Activated naive CD4-positive, alpha-beta T cell treated with anti-CD3 and anti-CD28 coated beads, Interleukin-2, amount 10 ng/mL, durations not matched to agents 7 days and 5 days (primary cell): ENCODE data around the gene ADH1A.

Experiments used
- CTCF ChIA-PET: fragments of 350-600 bp; sonication (Branson Sonifier 250); formaldehyde crosslinking; loops from one replicate; lab custom pipeline; 2021; ENCODE audit warnings: antibody characterized with exemption; lab: Charles Lee
- DNase-seq: peaks from one replicate; pipeline ENCODE4 v3.0.0-alpha.2; 2020
- H3K27ac Mint-ChIP-seq: one replicate; pipeline ENCODE4 v1.8.0; 2021; ENCODE audit warnings: mild to moderate bottlenecking, moderate library complexity, mixed read lengths
- H3K27me3 Mint-ChIP-seq: one replicate; pipeline ENCODE4 v1.8.0; 2021; ENCODE audit warnings: mild to moderate bottlenecking, mixed read lengths
- H3K36me3 Mint-ChIP-seq: one replicate; pipeline ENCODE4 v1.8.0; 2021; ENCODE audit warnings: mixed read lengths
- H3K4me1 Mint-ChIP-seq: one replicate; pipeline ENCODE4 v1.8.0; 2021; ENCODE audit warnings: mixed read lengths
- H3K4me3 Mint-ChIP-seq: one replicate; pipeline ENCODE4 v1.8.0; 2021; ENCODE audit warnings: mild to moderate bottlenecking, moderate library complexity, mixed read lengths
- H3K9me3 Mint-ChIP-seq: one replicate; pipeline ENCODE4 v1.8.0; 2021; ENCODE audit warnings: mixed read lengths

The ADH1A gene

DNA sequence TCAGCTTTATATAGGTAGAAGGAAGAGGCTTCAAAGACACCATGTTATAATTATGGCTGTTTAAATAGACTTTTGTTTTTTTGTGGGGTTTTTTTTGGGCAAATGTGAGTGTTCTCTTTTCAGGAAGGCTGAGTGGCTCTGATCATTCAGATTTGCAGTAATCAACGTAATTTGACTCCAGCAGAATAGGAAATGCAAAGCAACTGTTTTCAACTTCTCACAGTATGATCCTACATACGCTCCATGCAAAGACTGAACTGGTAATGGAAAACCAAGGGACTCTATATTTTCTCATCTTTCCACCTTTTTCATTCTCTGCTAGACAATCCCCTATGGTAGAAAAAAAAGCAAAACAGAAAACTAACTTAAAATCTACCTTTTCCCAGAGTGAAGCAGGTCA lies 19.6 kb upstream of the ADH1A start:
- CTCF ChIA-PET, result no interaction called here
- no peaks in the 10 kb centered on the region for H3K4me1 Mint-ChIP-seq
- H3K36me3 Mint-ChIP-seq, result no peaks in the 10 kb centered on the region
- H3K27ac Mint-ChIP-seq, result no peak overlapping the region
- H3K4me3 Mint-ChIP-seq, result no peak overlapping the region
- H3K27me3 Mint-ChIP-seq, result no peaks in the 10 kb centered on the region
- H3K9me3 Mint-ChIP-seq, result no peaks in the 10 kb centered on the region
- DNase-seq, result no peak

DNA sequence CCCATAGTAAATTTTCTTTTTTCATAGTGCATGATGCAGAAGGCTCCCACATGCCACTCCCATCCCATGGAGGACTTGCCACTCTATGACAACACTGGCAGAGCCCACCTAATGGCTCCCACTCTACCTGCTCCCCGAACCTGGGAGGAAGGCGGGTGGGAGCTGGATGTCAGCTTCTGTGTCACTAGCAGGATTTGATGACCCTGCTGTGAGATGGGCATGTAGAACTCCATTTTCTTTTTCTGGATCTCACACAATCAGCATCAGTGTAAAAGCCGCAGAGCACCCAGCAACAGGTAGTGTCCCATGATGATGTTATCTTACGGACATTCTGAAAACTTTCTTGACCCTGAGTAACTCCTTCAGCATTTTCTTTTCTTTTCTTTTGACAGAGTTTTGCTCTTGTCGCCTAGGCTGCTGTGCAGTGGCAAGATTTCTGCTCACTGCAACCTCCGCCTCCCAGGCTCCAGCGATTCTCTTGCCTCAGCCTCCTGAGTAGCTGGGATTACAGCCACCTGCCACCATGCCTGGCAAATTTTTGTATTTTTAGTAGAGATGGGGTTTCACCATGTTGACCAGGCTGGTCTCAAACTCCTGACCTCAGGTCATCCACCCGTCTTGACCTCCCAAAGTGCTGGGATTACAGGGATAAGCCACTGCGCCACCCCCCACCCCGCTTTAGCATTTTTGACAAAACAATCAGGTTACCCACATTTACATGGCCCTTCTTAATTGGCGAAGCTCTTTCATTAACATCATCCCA lies 15.0 kb upstream of the ADH1A start:
- Mint-ChIP-seq H3K27me3 (no peaks in the 10 kb centered on the region), H3K36me3 (no peaks in the 10 kb centered on the region), H3K4me3 (no peak overlapping the region), H3K9me3 (no peaks in the 10 kb centered on the region), H3K4me1 (no peaks in the 10 kb centered on the region), H3K27ac (no peak overlapping the region)
- CTCF ChIA-PET, result no interaction called here
- no peak for DNase-seq

GRCh38 chr4:99301376-99302164 lies 10.8 kb upstream of the ADH1A start:
- no peak overlapping the region for H3K4me3 Mint-ChIP-seq
- no peaks in the 10 kb centered on the region for H3K36me3 Mint-ChIP-seq
- H3K4me1 Mint-ChIP-seq, result no peaks in the 10 kb centered on the region
- H3K9me3 Mint-ChIP-seq, result no peaks in the 10 kb centered on the region
- H3K27ac Mint-ChIP-seq, result no peak overlapping the region
- no peaks in the 10 kb centered on the region for H3K27me3 Mint-ChIP-seq
- CTCF ChIA-PET, result no interaction called here
- DNase-seq, result no peak

- no peaks in the 10 kb centered on the region for H3K27me3 Mint-ChIP-seq
- H3K36me3 Mint-ChIP-seq, result no peaks in the 10 kb centered on the region
- H3K27ac Mint-ChIP-seq, result no peak overlapping the region
- no peaks in the 10 kb centered on the region for H3K9me3 Mint-ChIP-seq
- DNase-seq, result no peak
- no peaks in the 10 kb centered on the region for H3K4me1 Mint-ChIP-seq
- CTCF ChIA-PET, result no interaction called here
- no peak overlapping the region for H3K4me3 Mint-ChIP-seq
Measured at GRCh38 chr4:99300934-99301333, 10.1 kb upstream of the ADH1A start.

- Mint-ChIP-seq H3K9me3 (peaks cover 3% of the 10 kb centered on the region), H3K4me1 (no peaks in the 10 kb centered on the region)
Measured at GRCh38 chr4:99293357-99293756, 2.6 kb upstream of the ADH1A start.

GRCh38 chr4:99285387-99285786 lies 5.4 kb downstream of the ADH1A start:
- H3K4me1 Mint-ChIP-seq, result no peaks in the 10 kb centered on the region
- H3K36me3 Mint-ChIP-seq, result no peaks in the 10 kb centered on the region
- no peaks in the 10 kb centered on the region for H3K27me3 Mint-ChIP-seq
- no peak overlapping the region for H3K4me3 Mint-ChIP-seq
- no peaks in the 10 kb centered on the region for H3K9me3 Mint-ChIP-seq
- no peak overlapping the region for H3K27ac Mint-ChIP-seq
- no peak for DNase-seq
- CTCF ChIA-PET, result no interaction called here

More at GRCh38 chr4:99293357-99293756, 2.6 kb upstream of the ADH1A start:
- Mint-ChIP-seq H3K36me3 (no peaks in the 10 kb centered on the region), H3K27me3 (no peaks in the 10 kb centered on the region), H3K4me3 (no peak overlapping the region), H3K27ac (no peak overlapping the region)
- DNase-seq, result no peak
- CTCF ChIA-PET, result no interaction called here

- Mint-ChIP-seq H3K4me1 (no peaks in the 10 kb centered on the region), H3K36me3 (no peaks in the 10 kb centered on the region), H3K4me3 (no peak overlapping the region), H3K9me3 (no peaks in the 10 kb centered on the region), H3K27ac (no peak overlapping the region), H3K27me3 (no peaks in the 10 kb centered on the region)
- CTCF ChIA-PET, result no interaction called here
- no peak for DNase-seq
Measured at GRCh38 chr4:99282731-99283130, 8.1 kb downstream of the ADH1A start.

- H3K4me3 Mint-ChIP-seq, result no peak overlapping the region
Measured at GRCh38 chr4:99281261-99281660, 9.5 kb downstream of the ADH1A start.

GRCh38 chr4:99276417-99276816 lies 14.4 kb downstream of the ADH1A start:
- Mint-ChIP-seq H3K9me3 (no peaks in the 10 kb centered on the region), H3K4me1 (no peaks in the 10 kb centered on the region), H3K4me3 (no peak overlapping the region), H3K27me3 (no peaks in the 10 kb centered on the region), H3K27ac (no peak overlapping the region), H3K36me3 (no peaks in the 10 kb centered on the region)
- CTCF ChIA-PET, result no interaction called here
- DNase-seq, result no peak

More at GRCh38 chr4:99281261-99281660, 9.5 kb downstream of the ADH1A start:
- H3K27me3 Mint-ChIP-seq, result no peaks in the 10 kb centered on the region
- DNase-seq, result no peak
- no peak overlapping the region for H3K27ac Mint-ChIP-seq
- H3K36me3 Mint-ChIP-seq, result no peaks in the 10 kb centered on the region
- no peaks in the 10 kb centered on the region for H3K4me1 Mint-ChIP-seq
- CTCF ChIA-PET, result no interaction called here
- no peaks in the 10 kb centered on the region for H3K9me3 Mint-ChIP-seq

DNA sequence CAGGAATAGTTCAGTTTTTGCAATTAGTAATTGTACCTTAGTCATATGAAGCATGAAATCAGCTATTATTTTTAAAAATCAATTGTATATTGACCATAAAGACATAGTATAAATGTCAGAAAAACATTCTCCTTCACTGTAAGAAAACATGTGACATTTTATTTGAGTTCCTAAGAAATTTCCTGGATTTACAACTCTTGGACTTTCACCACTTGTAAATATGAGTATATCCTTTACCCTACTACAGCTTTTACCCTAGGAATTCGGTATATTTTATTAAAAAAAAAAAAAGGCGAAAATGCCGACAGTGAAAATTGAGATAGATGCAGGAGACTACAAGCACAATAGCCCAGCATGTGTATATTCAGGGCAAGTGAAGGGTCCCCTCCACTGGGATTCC lies 14.9 kb downstream of the ADH1A start:
- Mint-ChIP-seq H3K36me3 (no peaks in the 10 kb centered on the region), H3K9me3 (no peaks in the 10 kb centered on the region), H3K27ac (no peak overlapping the region), H3K27me3 (no peaks in the 10 kb centered on the region), H3K4me1 (no peaks in the 10 kb centered on the region), H3K4me3 (no peak overlapping the region)
- CTCF ChIA-PET, result no interaction called here
- DNase-seq, result no peak

DNA sequence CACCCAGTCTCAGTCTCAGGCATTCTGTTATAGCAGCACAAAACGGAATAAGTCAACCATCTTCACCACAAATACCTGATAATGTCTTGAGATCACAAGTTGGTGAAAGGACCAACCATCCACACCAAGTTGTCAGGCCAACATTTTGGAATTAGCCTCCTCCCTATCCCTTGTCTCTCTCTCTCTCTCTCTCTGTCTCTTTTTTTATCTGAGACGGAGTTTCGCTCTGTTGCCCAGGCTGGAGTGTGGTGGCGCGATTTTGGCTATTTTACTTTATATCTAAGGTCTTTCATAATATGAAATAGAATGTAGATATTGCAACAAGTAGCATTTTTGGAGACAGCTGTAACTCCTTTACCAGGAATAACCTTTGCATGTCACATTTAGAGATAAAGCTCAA lies 15.7 kb downstream of the ADH1A start:
- no peaks in the 10 kb centered on the region for H3K36me3 Mint-ChIP-seq

GRCh38 chr4:99273704-99274103 lies 17.1 kb downstream of the ADH1A start:
- DNase-seq, result no peak
- no peaks in the 10 kb centered on the region for H3K9me3 Mint-ChIP-seq
- no peak overlapping the region for H3K4me3 Mint-ChIP-seq
- no peak overlapping the region for H3K27ac Mint-ChIP-seq
- H3K4me1 Mint-ChIP-seq, result no peaks in the 10 kb centered on the region
- H3K36me3 Mint-ChIP-seq, result no peaks in the 10 kb centered on the region
- CTCF ChIA-PET, result no interaction called here
- H3K27me3 Mint-ChIP-seq, result no peaks in the 10 kb centered on the region

More for the DNA sequence above, 15.7 kb downstream of the ADH1A start:
- no peak overlapping the region for H3K4me3 Mint-ChIP-seq
- no peak for DNase-seq
- no peaks in the 10 kb centered on the region for H3K4me1 Mint-ChIP-seq
- H3K27me3 Mint-ChIP-seq, result no peaks in the 10 kb centered on the region
- CTCF ChIA-PET, result no interaction called here
- no peak overlapping the region for H3K27ac Mint-ChIP-seq
- H3K9me3 Mint-ChIP-seq, result no peaks in the 10 kb centered on the region

GRCh38 chr4:99264927-99265326 lies 25.9 kb downstream of the ADH1A start:
- H3K27ac Mint-ChIP-seq, result no peak overlapping the region
- H3K36me3 Mint-ChIP-seq, result no peaks in the 10 kb centered on the region
- H3K9me3 Mint-ChIP-seq, result no peaks in the 10 kb centered on the region
- no peak for DNase-seq
- no peaks in the 10 kb centered on the region for H3K27me3 Mint-ChIP-seq
- H3K4me3 Mint-ChIP-seq, result no peak overlapping the region
- H3K4me1 Mint-ChIP-seq, result no peaks in the 10 kb centered on the region
- CTCF ChIA-PET, result no interaction called here

DNA sequence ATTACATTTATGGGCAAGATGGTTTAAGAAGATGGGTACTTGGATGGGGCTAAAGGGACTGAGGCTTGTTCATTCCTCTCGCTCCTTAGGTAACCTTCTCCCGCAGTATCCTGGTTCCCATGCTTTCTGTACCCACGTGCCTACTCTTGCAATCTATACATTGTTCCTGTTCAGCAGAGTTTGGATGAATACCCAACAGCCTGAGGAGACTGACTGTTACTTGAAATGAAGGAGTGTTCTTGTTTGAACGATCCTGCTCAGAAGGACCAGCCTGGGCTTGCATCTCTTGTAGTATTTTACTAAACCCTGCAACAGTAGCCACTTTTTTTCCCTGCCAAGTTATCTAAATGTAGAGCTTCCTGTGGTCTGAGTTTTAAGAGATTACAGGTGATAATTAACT lies 38.0 kb downstream of the ADH1A start:
- no peak overlapping the region for H3K4me3 Mint-ChIP-seq
- CTCF ChIA-PET, result no interaction called here
- H3K4me1 Mint-ChIP-seq, result no peaks in the 10 kb centered on the region
- H3K9me3 Mint-ChIP-seq, result no peaks in the 10 kb centered on the region
- H3K27me3 Mint-ChIP-seq, result no peaks in the 10 kb centered on the region
- H3K27ac Mint-ChIP-seq, result no peak overlapping the region
- H3K36me3 Mint-ChIP-seq, result no peaks in the 10 kb centered on the region
- DNase-seq, result no peak

- Mint-ChIP-seq H3K27me3 (no peaks in the 10 kb centered on the region), H3K9me3 (peaks cover 8% of the 10 kb centered on the region), H3K4me3 (no peak overlapping the region), H3K4me1 (no peaks in the 10 kb centered on the region), H3K36me3 (no peaks in the 10 kb centered on the region), H3K27ac (no peak overlapping the region)
- CTCF ChIA-PET, result no interaction called here
- no peak for DNase-seq
Measured at GRCh38 chr4:99248714-99249113, 42.1 kb downstream of the ADH1A start.
